ENCODE data around the gene CDYL.
A peak's percentile ranks its signal among the peaks of the same experiment; 100 is the strongest.
"Not testable (repeated sequence)": the region's sequence is repeated elsewhere in the genome, so short reads cannot be mapped to it uniquely, and the experiment has no call there.

The CDYL gene

GRCh38 chr6:4969609-4970285 lies 193.5 kb downstream of the CDYL start:
- no peak for DNase-seq

- DNase-seq = no peak
These were observed 194.7 kb downstream of the CDYL start for GRCh38 chr6:4970739-4971395.

- no peak for DNase-seq
These were observed 195.6 kb downstream of the CDYL start for GRCh38 chr6:4971851-4972250.

- DNase-seq = no peak
These were observed 196.2 kb downstream of the CDYL start for GRCh38 chr6:4972438-4972837.

- no peak for DNase-seq
These were observed 197.2 kb downstream of the CDYL start for GRCh38 chr6:4973415-4973814.

GRCh38 chr6:4973982-4974745 lies 198.0 kb downstream of the CDYL start:
- no peak for DNase-seq

GRCh38 chr6:4974962-4975361 lies 198.8 kb downstream of the CDYL start:
- DNase-seq = no peak

- no peak for DNase-seq
These were observed 199.3 kb downstream of the CDYL start for GRCh38 chr6:4975506-4975905.

GRCh38 chr6:4977468-4977867 lies 201.3 kb downstream of the CDYL start:
- DNase-seq = no peak

- no peak for DNase-seq
These were observed 203.2 kb downstream of the CDYL start for GRCh38 chr6:4979426-4979825.

GRCh38 chr6:4981761-4982160 lies 205.6 kb downstream of the CDYL start:
- DNase-seq = no peak

GRCh38 chr6:4983322-4983721 lies 207.1 kb downstream of the CDYL start:
- DNase-seq = no peak

- no peak for DNase-seq
These were observed 210.8 kb downstream of the CDYL start for GRCh38 chr6:4986999-4987398.

GRCh38 chr6:4987432-4987831 lies 211.2 kb downstream of the CDYL start:
- DNase-seq = no peak

GRCh38 chr6:4994741-4995140 lies 218.5 kb downstream of the CDYL start:
- DNase-seq = no peak

GRCh38 chr6:4997862-4998261 lies 221.7 kb downstream of the CDYL start:
- no peak for DNase-seq

- no peak for DNase-seq
These were observed 223.4 kb downstream of the CDYL start for GRCh38 chr6:4999586-4999985.

- peak; percentile 99 for DNase-seq
These were observed 227.6 kb downstream of the CDYL start, which contains the start of gene RPP40 for GRCh38 chr6:5003604-5004372. Gene RPP40, minus strand, starts transcription at chr6:5004037. Its CDS starts 35 bp downstream, at chr6:5004002.

- no peak for DNase-seq
These were observed 228.3 kb downstream of the CDYL start for GRCh38 chr6:5004373-5005037.

- not testable (repeated sequence) for DNase-seq
These were observed 228.8 kb downstream of the CDYL start for GRCh38 chr6:5005038-5005433.

All from CD4-positive, alpha-beta T cell treated with Interleukin-6 for 4 hours (primary cell).